K562 (cell line): ENCODE data around the gene CERS2. TPM values are rescaled to one million over a fixed set of nuclear protein-coding genes. Genes with fewer than 3 reads are reported as not detected.

Experiments used
- ARID2 ChIP-seq: fragments of 450-650 bp; IDR thresholded peaks from 2 replicates; pipeline ENCODE4 v1.6.1; 2017; ENCODE audit warnings: antibody characterized with exemption, mild to moderate bottlenecking
- ATF1 ChIP-seq, 2 experiments: fragments of 450-650 bp in 1 of 2; IDR thresholded peaks; 2 replicates each; pipeline ENCODE4 v1.6.1; 2016; ENCODE audit warnings: missing compliant biosample characterization in 1 of 2, missing genetic modification characterization in 1 of 2
- BACH1 ChIP-seq: fragments of 200-800 bp; sonication (Bioruptor generic); IDR thresholded peaks from 2 replicates; pipeline ENCODE4 v1.6.1; 2016; ENCODE audit warnings: missing genetic modification characterization, missing compliant biosample characterization
- CEBPB ChIP-seq: fragments of 450-650 bp; IDR thresholded peaks from 2 replicates; pipeline ENCODE4 v1.6.1; 2016; ENCODE audit warnings: missing genetic modification characterization, missing compliant biosample characterization
- GABPB1 ChIP-seq: sonication (generic); formaldehyde crosslinking; IDR thresholded peaks from 2 replicates; pipeline ENCODE4 v1.8.0; 2022; ENCODE audit warnings: mild to moderate bottlenecking, missing genetic modification reagents
- HEY1 ChIP-seq: fragments of 250-450 bp; sonication (Bioruptor Pico); IDR thresholded peaks from 2 replicates; pipeline ENCODE4 v1.5.0; 2020; ENCODE audit warnings: mild to moderate bottlenecking, moderate library complexity, borderline replicate concordance
- MYC ChIP-seq, 2 experiments: fragments of 250-450 bp in 1 of 2; sonication (Bioruptor Pico) in 1 of 2; IDR thresholded peaks; 2 replicates each; pipeline versions ENCODE4 v1.5.1 to v1.6.1; 2012 to 2021; ENCODE audit warnings: low read depth in 2 of 2, borderline replicate concordance in 1 of 2, improper control_type of control experiment in 1 of 2, low read length in 1 of 2, mild to moderate bottlenecking in 1 of 2, moderate library complexity in 1 of 2
- MYNN ChIP-seq, 2 experiments: sonication (generic); formaldehyde crosslinking in 1 of 2; IDR thresholded peaks; 2 replicates each; pipeline versions ENCODE4 v1.5.0 to v1.6.1; 2016 to 2020; ENCODE audit warnings: antibody characterized with exemption in 1 of 2, missing genetic modification reagents in 1 of 2
- NFE2 ChIP-seq: IDR thresholded peaks from 2 replicates; pipeline ENCODE4 v1.6.1; 2014; ENCODE audit warnings: antibody characterized with exemption, low read depth
- NUFIP1 ChIP-seq: fragments of 450-650 bp; IDR thresholded peaks from 2 replicates; pipeline ENCODE4 v1.6.1; 2018; ENCODE audit not compliant: partially characterized antibody
- PHB ChIP-seq: fragments of 250-450 bp; sonication (Bioruptor Pico); IDR thresholded peaks from 2 replicates; pipeline ENCODE4 v1.5.0; 2021
- RBM17 ChIP-seq: fragments of 200-400 bp; formaldehyde crosslinking; IDR thresholded peaks from 2 replicates; pipeline ENCODE4 v1.6.1; 2017; ENCODE audit warnings: low read depth, mild to moderate bottlenecking, low read length, borderline replicate concordance
- RHOXF2B ChIP-seq: fragments of 250-450 bp; sonication (Bioruptor Pico); conservative IDR thresholded peaks from 2 replicates; pipeline ENCODE4 v1.5.1; 2021
- SAP30 ChIP-seq: fragments of 200-600 bp; sonication (generic); IDR thresholded peaks from 2 replicates; pipeline ENCODE4 v1.6.1; 2012; ENCODE audit warnings: borderline replicate concordance, low read depth, mild to moderate bottlenecking, moderate library complexity, low read length, control low read depth, inconsistent platforms; ENCODE audit not compliant: insufficient read depth, poor library complexity, severe bottlenecking
- TEAD2 ChIP-seq: fragments of 450-650 bp; IDR thresholded peaks from 2 replicates; pipeline ENCODE4 v1.6.1; 2016; ENCODE audit warnings: missing genetic modification characterization, control low read depth, missing compliant biosample characterization
- TGIF2 ChIP-seq: sonication (generic); formaldehyde crosslinking; IDR thresholded peaks from 2 replicates; pipeline ENCODE4 v1.8.1; 2022; ENCODE audit warnings: mild to moderate bottlenecking, missing genetic modification reagents, moderate library complexity
- ZNF146 ChIP-seq: IDR thresholded peaks from one replicate; pipeline ENCODE4 v1.6.1; 2018; ENCODE audit warnings: missing compliant biosample characterization; ENCODE audit not compliant: unreplicated experiment
- polyA plus RNA-seq, 8 experiments: library from polyadenylated mRNA; depleted of rRNA in 4 of 8; stranded (reverse) in 5 of 8; unstranded in 3 of 8; fragments of >200 nt; fragmentation: Nextera tagmentation in 2 of 8; fragmentation: Illumina TruSeq in 1 of 8; extraction: Ambion mirVana in 2 of 8; extraction: Trizol in 1 of 8; gene quantifications; 2 replicates each; pipeline versions ENCODE4 v1.2.1 to v1.2.3, GENCODE V29; 2011 to 2014; ENCODE audit warnings: inconsistent platforms in 1 of 8, missing spikeins in 1 of 8
- total RNA-seq, 7 experiments: library from RNA; depleted of rRNA in 6 of 7; stranded (reverse); fragments of >200 nt in 6 of 7; fragmentation: Illumina TruSeq in 2 of 7; extraction: Trizol in 2 of 7; gene quantifications; 2 replicates each; pipeline versions ENCODE4 v1.2.1 to v1.2.3, GENCODE V29; 2011 to 2021; ENCODE audit warnings: low replicate concordance in 1 of 7
- TF ChIP-seq, protein P1 (sequence below): sonication (generic); formaldehyde crosslinking; IDR thresholded peaks from 2 replicates; pipeline ENCODE4 v1.4.0; 2020; ENCODE audit warnings: mild to moderate bottlenecking, missing genetic modification reagents
- TF ChIP-seq, protein P2 (sequence below): fragments of 450-650 bp; conservative IDR thresholded peaks from 2 replicates; pipeline ENCODE4 v1.6.1; 2016; ENCODE audit warnings: missing genetic modification characterization, low read depth, mild to moderate bottlenecking, missing compliant biosample characterization, moderate library complexity
- TF ChIP-seq, protein P3 (sequence below), 2 experiments: fragments of 450-650 bp; IDR thresholded peaks; 2 replicates each; pipeline ENCODE4 v1.6.1; 2018; ENCODE audit warnings: mild to moderate bottlenecking in 2 of 2, low read depth in 1 of 2; ENCODE audit not compliant: partially characterized antibody in 2 of 2

The CERS2 gene
- total and polyA plus RNA-seq, 9 of the 15 experiments (the other 6 are each of a cell fraction or from before 2014, with no cell fraction given), result 23.4 to 295 (median 132) TPM

DNA sequence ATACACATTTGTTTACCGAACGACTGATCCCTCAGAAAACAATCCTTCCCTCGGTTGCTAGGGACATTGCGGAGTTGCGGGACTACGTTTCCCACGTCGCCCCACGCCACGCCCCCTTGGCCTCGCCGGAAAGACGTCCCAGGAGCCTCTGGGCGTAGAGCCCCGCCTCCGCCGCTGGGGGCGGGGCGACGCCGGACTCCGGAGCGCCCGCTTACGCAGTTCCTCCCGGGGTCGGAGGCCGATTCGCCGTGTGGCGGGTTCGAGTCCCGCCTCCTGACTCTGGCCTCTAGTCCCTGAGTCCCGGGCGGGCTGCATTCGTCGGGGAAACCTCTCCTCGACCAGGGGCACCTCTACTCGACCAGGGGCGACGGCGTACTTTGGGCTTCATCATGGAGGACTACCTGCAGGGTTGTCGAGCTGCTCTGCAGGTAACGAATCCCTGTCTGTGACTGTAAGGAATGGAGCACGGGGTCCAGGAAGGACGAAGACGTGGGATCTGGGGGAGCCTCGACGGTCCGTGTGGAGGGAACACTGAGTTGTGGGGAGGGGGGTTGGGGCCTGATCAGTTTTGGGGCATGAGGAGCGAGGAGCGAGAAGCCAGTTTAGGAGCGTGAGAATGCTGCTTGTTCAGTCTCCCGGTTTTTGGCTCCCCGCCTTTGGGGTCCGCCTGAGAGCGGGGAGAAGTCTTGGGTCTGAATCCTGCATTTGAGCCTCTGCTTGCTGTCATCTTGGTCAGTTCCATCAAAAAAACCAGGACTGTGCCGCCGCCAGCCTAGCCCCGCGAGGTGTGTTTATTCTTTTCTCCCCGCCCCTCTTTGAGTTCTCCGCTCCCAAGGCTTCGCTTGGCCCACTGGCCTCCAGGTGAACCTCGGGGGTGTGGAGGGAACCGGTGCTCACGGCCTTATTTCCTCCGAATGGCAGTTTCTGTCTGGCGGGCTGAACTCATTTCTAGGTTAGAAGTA lies 33.9 kb upstream of the CERS2 start, which contains the start of gene PRUNE1 (continued):
- TF ChIP-seq SAP30 (peak; percentile 74), ARID2 (peak; percentile 37; the same call in 1 of the 2 replicates), TEAD2 (no peak), TGIF2 (no peak), CEBPB (tag) (no peak), GABPB1 (CRISPR knock-in tag) (peak; percentile 81), MYNN (IDR thresholded peaks at IDR 0.05) (no peak), MYNN (CRISPR knock-in tag; IDR thresholded peaks at IDR 0.05) (no peak), PHB (CRISPR knock-in tag) (no peak), RHOXF2B (CRISPR knock-in tag) (no peak), ZNF146 (no peak), HEY1 (CRISPR knock-in tag) (no peak), ATF1 (CRISPR knock-in tag; IDR thresholded peaks at IDR 0.05) (no peak), ATF1 (tag; IDR thresholded peaks at IDR 0.05) (peak; percentile 94), RBM17 (no peak), NUFIP1 (no peak), BACH1 (tag) (no peak), MYC (IDR thresholded peaks at IDR 0.05; ENCODE audit: low read depth, low read length) (peak; percentile 67), MYC (CRISPR knock-in tag; IDR thresholded peaks at IDR 0.05; ENCODE audit: borderline replicate concordance, low read depth) (no peak), NFE2 (no peak)
- TF ChIP-seq, protein P1, sequence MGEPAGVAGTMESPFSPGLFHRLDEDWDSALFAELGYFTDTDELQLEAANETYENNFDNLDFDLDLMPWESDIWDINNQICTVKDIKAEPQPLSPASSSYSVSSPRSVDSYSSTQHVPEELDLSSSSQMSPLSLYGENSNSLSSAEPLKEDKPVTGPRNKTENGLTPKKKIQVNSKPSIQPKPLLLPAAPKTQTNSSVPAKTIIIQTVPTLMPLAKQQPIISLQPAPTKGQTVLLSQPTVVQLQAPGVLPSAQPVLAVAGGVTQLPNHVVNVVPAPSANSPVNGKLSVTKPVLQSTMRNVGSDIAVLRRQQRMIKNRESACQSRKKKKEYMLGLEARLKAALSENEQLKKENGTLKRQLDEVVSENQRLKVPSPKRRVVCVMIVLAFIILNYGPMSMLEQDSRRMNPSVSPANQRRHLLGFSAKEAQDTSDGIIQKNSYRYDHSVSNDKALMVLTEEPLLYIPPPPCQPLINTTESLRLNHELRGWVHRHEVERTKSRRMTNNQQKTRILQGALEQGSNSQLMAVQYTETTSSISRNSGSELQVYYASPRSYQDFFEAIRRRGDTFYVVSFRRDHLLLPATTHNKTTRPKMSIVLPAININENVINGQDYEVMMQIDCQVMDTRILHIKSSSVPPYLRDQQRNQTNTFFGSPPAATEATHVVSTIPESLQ, result no peak
- TF ChIP-seq, protein P2, sequence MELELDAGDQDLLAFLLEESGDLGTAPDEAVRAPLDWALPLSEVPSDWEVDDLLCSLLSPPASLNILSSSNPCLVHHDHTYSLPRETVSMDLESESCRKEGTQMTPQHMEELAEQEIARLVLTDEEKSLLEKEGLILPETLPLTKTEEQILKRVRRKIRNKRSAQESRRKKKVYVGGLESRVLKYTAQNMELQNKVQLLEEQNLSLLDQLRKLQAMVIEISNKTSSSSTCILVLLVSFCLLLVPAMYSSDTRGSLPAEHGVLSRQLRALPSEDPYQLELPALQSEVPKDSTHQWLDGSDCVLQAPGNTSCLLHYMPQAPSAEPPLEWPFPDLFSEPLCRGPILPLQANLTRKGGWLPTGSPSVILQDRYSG (tag), result no peak
- TF ChIP-seq, protein P3, sequence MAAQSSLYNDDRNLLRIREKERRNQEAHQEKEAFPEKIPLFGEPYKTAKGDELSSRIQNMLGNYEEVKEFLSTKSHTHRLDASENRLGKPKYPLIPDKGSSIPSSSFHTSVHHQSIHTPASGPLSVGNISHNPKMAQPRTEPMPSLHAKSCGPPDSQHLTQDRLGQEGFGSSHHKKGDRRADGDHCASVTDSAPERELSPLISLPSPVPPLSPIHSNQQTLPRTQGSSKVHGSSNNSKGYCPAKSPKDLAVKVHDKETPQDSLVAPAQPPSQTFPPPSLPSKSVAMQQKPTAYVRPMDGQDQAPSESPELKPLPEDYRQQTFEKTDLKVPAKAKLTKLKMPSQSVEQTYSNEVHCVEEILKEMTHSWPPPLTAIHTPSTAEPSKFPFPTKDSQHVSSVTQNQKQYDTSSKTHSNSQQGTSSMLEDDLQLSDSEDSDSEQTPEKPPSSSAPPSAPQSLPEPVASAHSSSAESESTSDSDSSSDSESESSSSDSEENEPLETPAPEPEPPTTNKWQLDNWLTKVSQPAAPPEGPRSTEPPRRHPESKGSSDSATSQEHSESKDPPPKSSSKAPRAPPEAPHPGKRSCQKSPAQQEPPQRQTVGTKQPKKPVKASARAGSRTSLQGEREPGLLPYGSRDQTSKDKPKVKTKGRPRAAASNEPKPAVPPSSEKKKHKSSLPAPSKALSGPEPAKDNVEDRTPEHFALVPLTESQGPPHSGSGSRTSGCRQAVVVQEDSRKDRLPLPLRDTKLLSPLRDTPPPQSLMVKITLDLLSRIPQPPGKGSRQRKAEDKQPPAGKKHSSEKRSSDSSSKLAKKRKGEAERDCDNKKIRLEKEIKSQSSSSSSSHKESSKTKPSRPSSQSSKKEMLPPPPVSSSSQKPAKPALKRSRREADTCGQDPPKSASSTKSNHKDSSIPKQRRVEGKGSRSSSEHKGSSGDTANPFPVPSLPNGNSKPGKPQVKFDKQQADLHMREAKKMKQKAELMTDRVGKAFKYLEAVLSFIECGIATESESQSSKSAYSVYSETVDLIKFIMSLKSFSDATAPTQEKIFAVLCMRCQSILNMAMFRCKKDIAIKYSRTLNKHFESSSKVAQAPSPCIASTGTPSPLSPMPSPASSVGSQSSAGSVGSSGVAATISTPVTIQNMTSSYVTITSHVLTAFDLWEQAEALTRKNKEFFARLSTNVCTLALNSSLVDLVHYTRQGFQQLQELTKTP (IDR thresholded peaks at IDR 0.05; ENCODE audit: low read depth in 1 of 2, partially characterized antibody in 2 of 2), result peak; percentile 28 to 93
